C1 segment of cervical spinal cord (tissue), 14 donors: ENCODE measurements around the gene SNX32.
A peak's percentile ranks its signal among the peaks of the same experiment; 100 is the strongest.

Source experiments
- DNase-seq, 14 donors: peaks; one replicate each; lab custom pipeline; 2025; lab: John Stamatoyannopoulos, UW

Gene SNX32

DNA sequence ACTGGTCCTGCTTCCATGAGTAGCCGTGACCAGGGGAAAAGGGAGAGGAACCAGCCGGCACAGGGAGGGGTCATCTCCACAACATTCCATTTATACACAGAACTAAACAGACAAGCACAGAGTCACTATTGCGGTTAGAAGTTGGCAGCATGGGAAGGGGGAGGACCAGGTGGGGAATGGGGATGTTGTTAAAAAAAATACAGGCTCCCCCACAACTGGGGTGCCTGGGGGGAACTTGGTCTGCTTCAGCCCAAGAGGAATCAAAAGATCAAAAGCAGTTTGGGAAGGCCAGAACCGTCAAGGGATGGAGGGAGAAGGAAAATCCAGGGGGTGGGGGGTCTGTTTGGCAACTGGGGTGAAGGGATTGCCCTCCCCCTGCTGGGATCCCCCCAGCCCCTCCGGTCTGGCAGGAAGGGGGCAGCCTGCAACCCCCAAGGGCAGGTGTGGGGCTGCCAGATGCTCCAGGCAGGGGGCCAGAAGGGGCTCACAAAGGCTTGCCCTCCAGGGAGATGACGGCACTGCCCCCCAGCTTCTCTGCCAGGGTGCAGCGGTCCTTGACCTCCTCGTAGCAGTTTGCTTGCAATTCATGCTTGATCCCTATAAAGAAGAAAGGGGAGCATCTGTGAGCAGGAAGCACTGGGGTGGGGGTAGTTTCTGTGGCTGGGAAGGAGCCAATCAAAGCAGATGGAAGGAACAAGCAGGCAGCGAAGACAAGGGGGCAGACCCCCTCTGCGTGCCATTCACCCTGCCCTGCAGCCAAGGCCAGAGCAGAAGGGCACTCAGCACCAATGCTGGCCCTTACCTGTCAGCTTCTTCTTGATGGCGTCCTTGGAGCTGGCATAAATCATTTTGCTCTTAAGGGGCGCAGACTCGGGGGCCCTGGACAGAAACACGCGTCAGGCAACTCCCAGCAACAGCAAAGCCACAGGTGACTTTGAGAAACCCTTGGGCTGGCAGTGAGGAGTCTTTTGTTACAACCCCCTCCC is 21.4 kb downstream of the SNX32 start:
- no peak for DNase-seq

- DNase-seq, result no peak
These were observed 22.2 kb downstream of the SNX32 start for GRCh38 chr11:65855927-65856363.

DNA sequence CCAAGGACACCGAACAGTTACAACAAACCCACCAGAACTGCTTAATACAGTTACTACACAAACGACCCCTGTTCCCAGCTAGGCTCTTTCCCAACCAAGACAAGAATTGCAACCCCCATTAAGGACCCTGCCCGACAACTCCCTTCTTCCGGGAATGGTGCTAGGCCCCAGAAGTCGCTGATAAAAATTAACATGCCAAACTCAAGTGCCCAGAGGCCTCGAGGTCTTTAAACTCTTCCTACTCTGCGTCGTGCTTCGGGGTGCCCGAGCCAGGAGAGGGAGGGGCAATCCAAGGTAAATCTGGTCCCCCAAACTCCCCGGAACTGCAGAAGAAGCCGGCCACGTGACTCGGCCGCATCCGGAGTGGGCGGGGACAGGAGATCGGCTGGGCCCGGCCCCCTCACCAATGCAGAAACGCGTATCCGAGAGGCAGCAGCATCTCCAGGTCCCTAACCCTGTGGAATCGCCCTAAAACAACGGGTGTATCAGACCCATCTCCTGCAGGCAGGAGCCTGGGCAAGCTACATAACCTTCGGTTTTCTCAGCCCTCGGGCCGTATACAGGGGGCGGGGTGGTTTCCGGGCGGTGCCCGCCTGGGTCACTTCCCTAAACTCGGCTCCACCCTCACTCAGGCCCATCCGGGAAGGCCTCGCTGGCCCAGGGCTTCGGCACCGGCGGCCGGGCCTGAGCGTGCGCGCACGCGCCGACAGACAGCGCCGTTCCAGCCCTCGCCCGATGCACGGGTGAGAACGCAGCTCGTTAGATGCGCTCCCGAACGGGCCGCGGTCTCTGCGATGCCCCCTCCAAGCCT is 23.1 kb downstream of the SNX32 start:
- DNase-seq, result peak in 13 of 14 donors; percentile 45 to 91 (median 75)

DNA sequence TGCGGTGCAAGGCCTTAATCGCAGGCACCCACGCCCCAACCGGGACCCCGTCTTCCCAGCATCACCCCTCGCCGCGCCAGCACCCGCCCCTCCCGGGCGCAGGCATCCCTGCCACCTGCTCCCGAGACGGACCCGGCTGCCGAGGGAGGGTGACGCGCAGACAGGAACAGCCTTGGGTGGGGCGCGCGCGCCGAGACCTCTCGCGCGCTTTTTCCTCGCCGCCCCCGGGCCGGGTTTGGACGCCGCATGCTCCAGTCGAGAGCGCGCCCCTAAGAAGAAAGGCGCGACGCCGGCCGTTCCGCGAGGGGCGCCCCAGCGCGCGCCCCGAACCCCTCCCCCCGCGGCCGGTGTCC is 23.7 kb downstream of the SNX32 start:
- DNase-seq, result peak in 6 of 14 donors; percentile 41 to 72 (median 62)

DNA sequence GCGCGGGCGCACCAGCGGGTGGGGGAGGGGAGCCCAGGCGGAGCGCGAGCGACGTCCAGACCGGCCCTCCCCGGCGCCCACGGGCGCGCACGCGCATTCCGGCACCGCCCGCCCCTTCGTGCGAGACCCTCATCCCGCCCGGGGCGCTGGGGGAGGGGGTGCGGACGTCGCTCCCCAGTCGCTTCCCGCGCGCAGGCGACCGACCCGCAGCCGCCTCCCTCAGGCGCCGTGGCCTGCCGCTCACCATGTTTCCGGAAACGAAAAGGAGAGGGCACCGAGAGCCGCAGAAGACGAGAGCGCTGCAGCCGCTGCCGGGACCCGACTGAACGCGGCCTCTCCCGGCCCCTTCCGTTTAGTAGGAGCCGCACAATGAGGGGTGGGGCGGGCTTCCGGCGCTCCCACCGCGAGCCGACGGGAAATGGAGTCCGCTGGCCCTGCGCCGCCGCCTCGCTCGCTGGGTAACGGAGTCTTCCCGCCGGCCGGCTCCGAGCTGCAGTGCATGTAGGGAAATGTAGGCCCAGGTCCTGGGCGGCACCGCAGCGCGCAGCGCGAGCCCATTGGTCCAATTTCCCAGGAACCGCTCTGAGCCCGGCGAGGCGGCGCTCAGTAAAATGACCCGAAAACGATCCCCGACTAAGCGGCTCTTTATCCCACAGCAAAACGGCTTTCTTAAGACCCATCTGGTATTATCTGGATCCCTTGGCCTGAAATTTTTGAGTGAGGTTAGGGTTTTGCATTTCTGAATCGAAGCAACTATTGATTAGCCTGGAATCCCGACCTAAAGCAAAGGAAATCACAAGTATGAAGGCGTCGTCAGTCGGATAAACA is 24.3 kb downstream of the SNX32 start, which contains the start of gene CFL1:
Gene CFL1, minus strand, starts transcription at position 328 of the 828 bp plus-strand sequence. Its CDS starts 81 bp downstream, at position 247.
- DNase-seq, result peak; percentile 83 to 98 (median 96)

- no peak for DNase-seq
These were observed 24.9 kb downstream of the SNX32 start for GRCh38 chr11:65858681-65859087.

GRCh38 chr11:65859095-65859811 is 25.5 kb downstream of the SNX32 start:
- peak; percentile 56 to 97 (median 88) for DNase-seq

- peak in 6 of 14 donors; percentile 72 to 87 (median 78) for DNase-seq
These were observed 26.1 kb downstream of the SNX32 start for GRCh38 chr11:65859812-65860277.

DNA sequence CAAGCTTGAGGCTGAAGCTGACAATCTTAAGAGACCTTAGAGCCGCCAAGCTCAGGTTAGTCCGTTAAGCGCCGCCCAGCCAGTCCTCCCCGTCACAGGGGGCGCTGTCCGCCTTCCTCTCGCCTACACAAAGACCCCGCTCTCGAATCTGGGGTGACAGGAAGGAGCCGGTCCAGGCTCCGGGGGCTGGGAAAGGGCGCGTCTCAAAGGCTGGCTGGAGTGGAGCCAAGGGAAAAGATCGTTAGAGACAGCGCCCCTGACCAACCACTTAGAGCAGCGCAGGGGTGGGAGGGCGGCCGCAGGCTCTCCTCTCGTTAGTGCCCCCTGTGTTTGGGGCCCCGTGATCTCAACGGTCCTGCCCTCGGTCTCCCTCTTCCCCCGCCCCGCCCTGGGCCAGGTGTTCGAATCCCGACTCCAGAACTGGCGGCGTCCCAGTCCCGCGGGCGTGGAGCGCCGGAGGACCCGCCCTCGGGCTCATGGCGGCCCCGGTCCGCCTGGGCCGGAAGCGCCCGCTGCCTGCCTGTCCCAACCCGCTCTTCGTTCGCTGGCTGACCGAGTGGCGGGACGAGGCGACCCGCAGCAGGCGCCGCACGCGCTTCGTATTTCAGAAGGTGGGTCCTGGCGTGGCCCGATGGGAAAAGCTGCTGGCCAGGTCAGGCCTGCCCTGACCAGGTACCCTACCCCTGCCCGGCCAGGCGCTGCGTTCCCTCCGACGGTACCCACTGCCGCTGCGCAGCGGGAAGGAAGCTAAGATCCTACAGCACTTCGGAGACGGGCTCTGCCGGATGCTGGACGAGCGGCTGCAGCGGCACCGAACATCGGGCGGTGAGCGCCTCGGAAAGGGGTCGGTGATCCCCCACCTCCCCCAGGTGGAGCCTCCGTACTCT is 26.8 kb downstream of the SNX32 start, which contains the start of gene MUS81:
Gene MUS81, plus strand, starts transcription at position 156 of the 887 bp plus-strand sequence. Its CDS starts 321 bp downstream, at position 477.
- peak; percentile 43 to 94 (median 85) for DNase-seq

- no peak for DNase-seq
These were observed 27.4 kb downstream of the SNX32 start for GRCh38 chr11:65861165-65861505.

GRCh38 chr11:65861533-65862183 is 27.9 kb downstream of the SNX32 start:
- DNase-seq, result no peak

GRCh38 chr11:65862191-65862735 is 28.5 kb downstream of the SNX32 start:
- DNase-seq, result no peak

- no peak for DNase-seq
These were observed 29.5 kb downstream of the SNX32 start for GRCh38 chr11:65862941-65863888.

GRCh38 chr11:65863889-65864705 is 30.3 kb downstream of the SNX32 start:
- DNase-seq, result no peak

DNA sequence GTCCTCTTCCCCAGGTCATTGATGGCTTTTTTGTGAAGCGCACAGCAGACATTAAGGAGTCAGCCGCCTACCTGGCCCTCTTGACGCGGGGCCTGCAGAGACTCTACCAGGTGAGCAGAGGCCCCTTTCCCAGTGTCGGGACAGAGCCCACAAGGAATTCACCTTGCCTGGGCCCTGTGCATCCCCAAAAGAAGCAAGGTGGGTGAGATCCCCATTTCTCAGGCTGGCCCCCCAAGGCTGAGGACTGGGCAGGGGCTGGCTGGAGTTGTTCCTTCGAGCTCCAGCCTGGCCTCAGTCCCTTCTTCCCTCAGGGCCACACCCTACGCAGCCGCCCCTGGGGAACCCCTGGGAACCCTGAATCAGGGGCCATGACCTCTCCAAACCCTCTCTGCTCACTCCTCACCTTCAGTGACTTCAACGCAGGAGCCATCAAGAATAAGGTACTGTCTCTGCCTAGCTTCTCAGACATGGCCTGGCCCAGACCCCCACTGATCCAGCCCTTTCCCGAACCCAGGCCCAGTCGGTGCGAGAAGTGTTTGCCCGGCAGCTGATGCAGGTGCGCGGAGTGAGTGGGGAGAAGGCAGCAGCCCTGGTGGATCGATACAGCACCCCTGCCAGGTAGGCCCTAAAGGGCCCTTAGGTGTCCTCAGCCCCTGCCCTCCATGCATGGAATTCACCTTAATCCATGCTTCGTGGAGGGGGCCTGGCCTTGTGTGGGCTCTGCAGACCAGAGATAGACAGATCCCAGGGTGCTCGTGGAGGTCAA is 31.1 kb downstream of the SNX32 start:
- DNase-seq, result no peak
